Lower leg skin (tissue), 3 donors: ENCODE results near the gene RTCA.
"Not testable (repeated sequence)": the region's sequence is repeated elsewhere in the genome, so short reads cannot be mapped to it uniquely, and the experiment has no call there.

Experiments used
- POLR2A ChIP-seq, 2 donors: fragments of 450-650 bp; IDR thresholded peaks; one replicate each; pipeline ENCODE4 v1.6.1; 2016 to 2017; ENCODE audit warnings: antibody characterized with exemption in 2 of 2, mild to moderate bottlenecking in 1 of 2, moderate library complexity in 1 of 2
- TF ChIP-seq, protein P1 (sequence below), 3 donors: fragments of 450-650 bp; IDR thresholded peaks; one replicate each; pipeline ENCODE4 v1.5.1; 2016; ENCODE audit warnings: antibody characterized with exemption in 3 of 3, mild to moderate bottlenecking in 3 of 3, moderate library complexity in 2 of 3

DNA sequence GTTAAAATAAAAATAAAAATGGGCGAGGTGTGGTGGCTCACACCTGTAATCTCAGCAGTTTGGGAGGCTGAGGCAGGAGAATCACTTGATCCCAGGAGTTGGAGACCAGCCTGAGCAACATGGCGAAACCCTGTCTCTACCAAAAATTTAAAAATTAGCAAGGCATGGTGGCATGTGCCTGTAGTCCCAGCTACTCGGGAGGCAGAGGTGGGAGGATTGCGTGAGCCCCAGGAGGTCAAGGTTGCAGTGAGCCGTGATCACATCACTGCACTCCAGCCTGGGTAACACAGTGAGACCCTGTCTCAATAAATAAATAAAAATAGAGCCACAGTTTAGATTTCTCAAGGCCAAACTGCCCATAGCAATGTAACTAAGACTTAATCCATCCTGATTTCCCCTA lies 9.7 kb upstream of the RTCA start:
- TF ChIP-seq, protein P1, sequence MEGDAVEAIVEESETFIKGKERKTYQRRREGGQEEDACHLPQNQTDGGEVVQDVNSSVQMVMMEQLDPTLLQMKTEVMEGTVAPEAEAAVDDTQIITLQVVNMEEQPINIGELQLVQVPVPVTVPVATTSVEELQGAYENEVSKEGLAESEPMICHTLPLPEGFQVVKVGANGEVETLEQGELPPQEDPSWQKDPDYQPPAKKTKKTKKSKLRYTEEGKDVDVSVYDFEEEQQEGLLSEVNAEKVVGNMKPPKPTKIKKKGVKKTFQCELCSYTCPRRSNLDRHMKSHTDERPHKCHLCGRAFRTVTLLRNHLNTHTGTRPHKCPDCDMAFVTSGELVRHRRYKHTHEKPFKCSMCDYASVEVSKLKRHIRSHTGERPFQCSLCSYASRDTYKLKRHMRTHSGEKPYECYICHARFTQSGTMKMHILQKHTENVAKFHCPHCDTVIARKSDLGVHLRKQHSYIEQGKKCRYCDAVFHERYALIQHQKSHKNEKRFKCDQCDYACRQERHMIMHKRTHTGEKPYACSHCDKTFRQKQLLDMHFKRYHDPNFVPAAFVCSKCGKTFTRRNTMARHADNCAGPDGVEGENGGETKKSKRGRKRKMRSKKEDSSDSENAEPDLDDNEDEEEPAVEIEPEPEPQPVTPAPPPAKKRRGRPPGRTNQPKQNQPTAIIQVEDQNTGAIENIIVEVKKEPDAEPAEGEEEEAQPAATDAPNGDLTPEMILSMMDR (IDR thresholded peaks at IDR 0.05): not testable (repeated sequence)
- not testable (repeated sequence) for TF ChIP-seq POLR2A (IDR thresholded peaks at IDR 0.05)
